Measurements from ENCODE around the gene GLTPD2. TPM values are rescaled to one million over a fixed set of nuclear protein-coding genes. Genes with fewer than 3 reads are reported as not detected.

The GLTPD2 gene
- total RNA-seq, 1 experiment from 2014 or later = not detected

DNA sequence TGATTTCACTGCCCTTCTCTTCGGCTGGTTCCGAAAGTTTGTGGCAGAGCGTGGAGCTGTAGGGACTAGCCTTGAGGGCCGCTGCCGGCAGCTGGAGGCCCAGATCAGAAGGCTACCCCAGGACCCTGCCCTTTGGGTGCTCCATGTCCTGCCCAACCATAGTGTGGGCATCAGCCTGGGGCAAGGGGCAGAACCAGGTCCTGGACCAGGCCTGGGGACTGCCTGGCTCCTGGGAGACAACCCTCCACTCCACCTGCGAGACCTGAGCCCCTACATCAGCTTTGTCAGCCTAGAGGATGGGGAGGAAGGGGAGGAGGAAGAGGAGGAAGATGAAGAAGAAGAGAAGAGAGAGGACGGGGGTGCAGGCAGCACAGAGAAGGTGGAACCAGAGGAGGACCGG, 48.2 kb upstream of the GLTPD2 start:
- CTCF ChIA-PET = interaction anchor here (0.6 kb wide), 1 partner anchor 80 kb away, joined by 5 read pairs; no protein-coding TSS in a partner anchor
- peak overlapping the region; percentile 40 for H3K27ac Mint-ChIP-seq (ENCODE audit: low read depth, unreplicated experiment)
- no TSS peak for BruUV-seq (replicated peaks)

DNA sequence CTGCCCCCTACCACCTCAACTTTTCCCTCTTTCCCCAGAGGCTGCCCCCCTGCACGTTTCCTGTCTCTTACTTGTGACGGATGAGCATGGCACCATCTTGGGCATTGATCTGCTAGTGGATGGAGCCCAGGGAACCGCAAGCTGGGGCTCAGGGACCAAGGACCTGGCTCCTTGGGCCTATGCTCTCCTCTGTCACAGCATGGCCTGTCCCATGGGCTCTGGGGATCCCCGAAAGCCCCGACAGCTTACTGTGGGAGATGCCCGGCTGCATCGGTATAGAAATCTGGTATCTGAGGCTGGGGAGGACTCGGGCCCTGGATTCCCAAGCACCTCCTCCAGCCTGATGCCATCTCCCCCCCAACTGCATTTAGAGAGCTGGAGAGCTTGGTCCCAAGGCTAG, 47.2 kb upstream of the GLTPD2 start:
- Mint-ChIP-seq H3K27me3 (ENCODE audit: insufficient read depth, unreplicated experiment) (no peaks in the 10 kb centered on the region), H3K4me3 (ENCODE audit: unreplicated experiment) (no peak overlapping the region), H3K4me1 (ENCODE audit: insufficient read depth, unreplicated experiment) (peaks cover 16% of the 10 kb centered on the region), H3K27ac (ENCODE audit: low read depth, unreplicated experiment) (no peak overlapping the region), H3K9me3 (ENCODE audit: unreplicated experiment) (no peaks in the 10 kb centered on the region), H3K36me3 (ENCODE audit: insufficient read depth, unreplicated experiment) (no peaks in the 10 kb centered on the region)
- no peak for DNase-seq (ENCODE audit: unreplicated experiment)
- no TSS peak for BruUV-seq (replicated peaks)
- intact Hi-C loops (cut with micrococcal nuclease) = no loop called here
- ChIA-PET POLR2A (interaction anchor here (0.7 kb wide), 4 partner anchors 38 to 225 kb away, joined by 3 to 4 read pairs (median 3); no protein-coding TSS in a partner anchor), CTCF (interaction anchor here (0.5 kb wide), 1 partner anchor 50 kb away, joined by 3 read pairs; no protein-coding TSS in a partner anchor)
- TF ChIP-seq, protein P1, sequence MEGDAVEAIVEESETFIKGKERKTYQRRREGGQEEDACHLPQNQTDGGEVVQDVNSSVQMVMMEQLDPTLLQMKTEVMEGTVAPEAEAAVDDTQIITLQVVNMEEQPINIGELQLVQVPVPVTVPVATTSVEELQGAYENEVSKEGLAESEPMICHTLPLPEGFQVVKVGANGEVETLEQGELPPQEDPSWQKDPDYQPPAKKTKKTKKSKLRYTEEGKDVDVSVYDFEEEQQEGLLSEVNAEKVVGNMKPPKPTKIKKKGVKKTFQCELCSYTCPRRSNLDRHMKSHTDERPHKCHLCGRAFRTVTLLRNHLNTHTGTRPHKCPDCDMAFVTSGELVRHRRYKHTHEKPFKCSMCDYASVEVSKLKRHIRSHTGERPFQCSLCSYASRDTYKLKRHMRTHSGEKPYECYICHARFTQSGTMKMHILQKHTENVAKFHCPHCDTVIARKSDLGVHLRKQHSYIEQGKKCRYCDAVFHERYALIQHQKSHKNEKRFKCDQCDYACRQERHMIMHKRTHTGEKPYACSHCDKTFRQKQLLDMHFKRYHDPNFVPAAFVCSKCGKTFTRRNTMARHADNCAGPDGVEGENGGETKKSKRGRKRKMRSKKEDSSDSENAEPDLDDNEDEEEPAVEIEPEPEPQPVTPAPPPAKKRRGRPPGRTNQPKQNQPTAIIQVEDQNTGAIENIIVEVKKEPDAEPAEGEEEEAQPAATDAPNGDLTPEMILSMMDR (IDR thresholded peaks at IDR 0.05; ENCODE audit: unreplicated experiment) = no peak

More for the DNA sequence above, 48.2 kb upstream of the GLTPD2 start:
- intact Hi-C loops (cut with micrococcal nuclease) = no loop called here
- no peak for DNase-seq (ENCODE audit: unreplicated experiment)
- Mint-ChIP-seq H3K4me3 (ENCODE audit: unreplicated experiment) (peak overlapping the region; percentile 73), H3K9me3 (ENCODE audit: unreplicated experiment) (no peaks in the 10 kb centered on the region), H3K4me1 (ENCODE audit: insufficient read depth, unreplicated experiment) (peaks cover 24% of the 10 kb centered on the region), H3K36me3 (ENCODE audit: insufficient read depth, unreplicated experiment) (no peaks in the 10 kb centered on the region), H3K27me3 (ENCODE audit: insufficient read depth, unreplicated experiment) (no peaks in the 10 kb centered on the region)
- TF ChIP-seq, protein P1 (IDR thresholded peaks at IDR 0.05; ENCODE audit: unreplicated experiment) = no peak
- POLR2A ChIA-PET = interaction anchor here (0.7 to 1.2 kb wide), 2 partner anchors 23 to 49 kb away, joined by 3 to 5 read pairs; no protein-coding TSS in a partner anchor

DNA sequence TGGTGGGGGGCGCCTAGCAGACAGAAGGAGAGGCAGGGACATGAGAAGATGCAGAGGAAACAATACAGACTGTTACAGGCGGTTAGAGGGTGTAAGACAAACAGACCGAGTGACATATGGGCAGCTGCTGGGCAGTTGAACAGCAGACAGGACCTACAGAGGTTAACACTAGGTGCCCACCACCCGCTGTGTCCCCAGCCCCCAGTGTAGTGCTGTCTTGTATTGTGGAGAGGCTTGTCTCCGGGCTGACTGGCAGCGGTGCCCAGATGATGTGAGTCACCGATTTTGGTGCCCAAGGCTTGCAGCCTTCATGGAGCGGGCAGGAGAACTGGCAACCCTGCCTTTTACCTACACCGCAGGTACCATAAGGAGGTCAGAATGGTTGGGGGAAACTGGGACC, 46.6 kb upstream of the GLTPD2 start:
- TF ChIP-seq, protein P1 (IDR thresholded peaks at IDR 0.05; ENCODE audit: unreplicated experiment) = no peak
- H3K4me1 Mint-ChIP-seq (ENCODE audit: insufficient read depth, unreplicated experiment) = peaks cover 16% of the 10 kb centered on the region
- no peak overlapping the region for H3K4me3 Mint-ChIP-seq (ENCODE audit: unreplicated experiment)
- ChIA-PET CTCF (interaction anchor here (0.5 kb wide), 1 partner anchor 50 kb away, joined by 3 read pairs; no protein-coding TSS in a partner anchor), POLR2A (interaction anchor here (0.7 to 1.1 kb wide), 4 partner anchors 8 to 224 kb away, joined by 3 to 4 read pairs (median 3); no protein-coding TSS in a partner anchor)
- H3K9me3 Mint-ChIP-seq (ENCODE audit: unreplicated experiment) = no peaks in the 10 kb centered on the region
- intact Hi-C loops (cut with micrococcal nuclease) = no loop called here
- no peaks in the 10 kb centered on the region for H3K36me3 Mint-ChIP-seq (ENCODE audit: insufficient read depth, unreplicated experiment)
- H3K27me3 Mint-ChIP-seq (ENCODE audit: insufficient read depth, unreplicated experiment) = no peaks in the 10 kb centered on the region
- DNase-seq (ENCODE audit: unreplicated experiment) = no peak
- H3K27ac Mint-ChIP-seq (ENCODE audit: low read depth, unreplicated experiment) = no peak overlapping the region
- no TSS peak for BruUV-seq (replicated peaks)

DNA sequence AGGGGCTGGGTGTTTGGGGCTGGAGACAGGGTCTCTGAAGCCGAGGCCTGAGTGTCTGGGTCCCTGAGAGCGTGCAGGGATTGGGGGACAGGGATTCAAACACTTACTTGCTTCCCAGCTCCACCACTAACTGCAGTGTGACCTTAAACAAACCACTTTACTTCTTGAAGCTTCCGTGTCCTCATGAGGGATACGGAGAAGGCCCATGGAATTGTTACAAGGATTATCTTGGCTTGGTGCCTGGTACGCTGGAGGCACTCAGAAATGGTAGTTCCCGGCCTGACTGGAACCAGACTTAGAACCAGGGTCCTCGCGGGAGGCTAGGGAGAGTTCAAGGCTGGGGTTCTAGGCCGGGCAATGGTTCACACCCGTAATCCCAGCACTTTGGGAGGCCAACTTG, 46.1 kb upstream of the GLTPD2 start:
- intact Hi-C loops (cut with micrococcal nuclease) = no loop called here
- DNase-seq (ENCODE audit: unreplicated experiment) = no peak
- BruUV-seq (replicated peaks) = no TSS peak
- Mint-ChIP-seq H3K27me3 (ENCODE audit: insufficient read depth, unreplicated experiment) (peaks cover 2% of the 10 kb centered on the region), H3K4me3 (ENCODE audit: unreplicated experiment) (no peak overlapping the region), H3K4me1 (ENCODE audit: insufficient read depth, unreplicated experiment) (peaks cover 16% of the 10 kb centered on the region), H3K27ac (ENCODE audit: low read depth, unreplicated experiment) (no peak overlapping the region), H3K36me3 (ENCODE audit: insufficient read depth, unreplicated experiment) (no peaks in the 10 kb centered on the region), H3K9me3 (ENCODE audit: unreplicated experiment) (no peaks in the 10 kb centered on the region)
- TF ChIP-seq, protein P1 (IDR thresholded peaks at IDR 0.05; ENCODE audit: unreplicated experiment) = no peak
- CTCF ChIA-PET = interaction anchor here (1.3 kb wide), 1 partner anchor 159 kb away, joined by 3 read pairs; no protein-coding TSS in a partner anchor
- POLR2A ChIA-PET = interaction anchor here (1.1 kb wide), 1 partner anchor 9 kb away, joined by 3 read pairs; no protein-coding TSS in a partner anchor

Data from MCF 10A (cell line).